HepG2 (cell line): ENCODE data around the gene PODXL2. TPM values are rescaled to one million over a fixed set of nuclear protein-coding genes. Genes with fewer than 3 reads are reported as not detected.

Experiments
- ATAC-seq: fragments of 200-7000 bp; cut with Tn5 transposase; 3 replicates; pipeline ENCODE4 v1.9.1; 2020; ENCODE audit warnings: mild to moderate bottlenecking, moderate library complexity
- BruUV-seq: library from RNA; stranded (reverse); fragments of 400-500 nt; replicated peaks from 2 replicates; lab custom pipeline; 2021; lab: Mats Ljungman, UMichigan
- CTCF ChIA-PET: fragments of 300-600 bp; formaldehyde crosslinking; extraction: SDS; loops from one replicate; lab custom pipeline; 2021; ENCODE audit warnings: low total read pairs, inconsistent platforms, low intra/inter-chr PET ratio; lab: Yijun Ruan, JAX
- POLR2A ChIA-PET: fragments of 350-600 bp; sonication (Branson Sonifier 250); formaldehyde crosslinking; loops from one replicate; lab custom pipeline; 2020; ENCODE audit warnings: antibody characterized with exemption, inconsistent platforms; lab: Yijun Ruan, JAX
- DNase-seq: peaks from one replicate; pipeline ENCODE4 v3.0.0-alpha.2; 2015; ENCODE audit warnings: low spot score
- FAIRE-seq: peaks from 3 replicates; lab custom pipeline; 2011; peaks lifted over from hg19 to GRCh38; lab: Jason Lieb, UNC
- H2AFZ ChIP-seq: one replicate; pipeline ENCODE4 v1.6.1; 2011; ENCODE audit warnings: low read length, inconsistent platforms
- H3K27ac ChIP-seq: fragments of 300-600 bp; 3 replicates; pipeline ENCODE4 v1.8.0; 2011; ENCODE audit warnings: mixed run types, mild to moderate bottlenecking, mixed read lengths, low read length, inconsistent platforms; ENCODE audit not compliant: insufficient read depth; ENCODE audit errors: extremely low read length
- H3K27me3 ChIP-seq, 2 experiments: fragments of 200-600 bp in 1 of 2; 2 replicates in 1 of 2; 3 replicates in 1 of 2; pipeline versions ENCODE4 v1.6.0 to v1.8.0; 2011; ENCODE audit warnings: low read length in 2 of 2, mild to moderate bottlenecking in 2 of 2, moderate library complexity in 2 of 2, inconsistent platforms in 1 of 2; ENCODE audit not compliant: insufficient read depth in 2 of 2, control insufficient read depth in 1 of 2
- H3K36me3 ChIP-seq, 2 experiments: fragments of 200-600 bp in 1 of 2; replicated peaks in 1 of 2; 2 replicates in 1 of 2; 3 replicates in 1 of 2; pipeline versions ENCODE4 v1.5.1 to v1.8.0; 2011; ENCODE audit warnings: low read length in 2 of 2, inconsistent platforms in 1 of 2; ENCODE audit not compliant: insufficient read depth in 2 of 2, control insufficient read depth in 1 of 2
- H3K4me1 ChIP-seq: 2 replicates; pipeline ENCODE4 v1.5.1; 2012; ENCODE audit warnings: low read length, inconsistent platforms; ENCODE audit not compliant: insufficient read depth
- H3K4me2 ChIP-seq: 2 replicates; pipeline ENCODE4 v1.6.0; 2011; ENCODE audit warnings: low read depth, low read length, inconsistent platforms
- H3K4me3 ChIP-seq, 3 experiments: fragments of 200-600 bp in 1 of 3; sonication (generic), shearing (Covaris generic) in 1 of 3; replicated peaks in 1 of 3; 2 replicates each; pipeline ENCODE4 v1.5.1; 2011 to 2016; ENCODE audit warnings: low read length in 3 of 3, inconsistent platforms in 2 of 3, low read depth in 2 of 3, mild to moderate bottlenecking in 2 of 3, control low read depth in 1 of 3, mixed read lengths in 1 of 3; ENCODE audit not compliant: insufficient read depth in 1 of 3
- H3K79me2 ChIP-seq: one replicate; pipeline ENCODE4 v1.6.1; 2011; ENCODE audit warnings: low read length, inconsistent platforms; ENCODE audit not compliant: insufficient read depth
- H3K9ac ChIP-seq: 2 replicates; pipeline ENCODE4 v1.6.0; 2011; ENCODE audit warnings: mild to moderate bottlenecking, low read depth, low read length, inconsistent platforms; ENCODE audit not compliant: insufficient read depth
- H3K9me3 ChIP-seq: 2 replicates; pipeline ENCODE4 v1.5.1; 2012; ENCODE audit warnings: mild to moderate bottlenecking, low read length
- H4K20me1 ChIP-seq: 2 replicates; pipeline ENCODE4 v1.6.0; 2011; ENCODE audit warnings: inconsistent platforms, mild to moderate bottlenecking, low read length, moderate library complexity; ENCODE audit not compliant: insufficient read depth
- DDIT3 ChIP-seq: sonication (generic); formaldehyde crosslinking; IDR thresholded peaks from 2 replicates; pipeline ENCODE4 v1.4.0; 2020; ENCODE audit warnings: mild to moderate bottlenecking, missing genetic modification reagents
- FLYWCH1 ChIP-seq: sonication (generic); formaldehyde crosslinking; IDR thresholded peaks from 2 replicates; pipeline ENCODE4 v1.8.1; 2023; ENCODE audit warnings: mild to moderate bottlenecking, missing genetic modification reagents
- HNF4G ChIP-seq, 2 experiments: sonication (generic) in 1 of 2; formaldehyde crosslinking in 1 of 2; IDR thresholded peaks; 2 replicates each; pipeline versions ENCODE4 v1.4.0 to v1.6.1; 2011 to 2020; ENCODE audit warnings: borderline replicate concordance in 2 of 2, low read depth in 2 of 2, mild to moderate bottlenecking in 2 of 2, low read length in 1 of 2, missing genetic modification reagents in 1 of 2, moderate library complexity in 1 of 2
- MIER3 ChIP-seq: IDR thresholded peaks from 2 replicates; pipeline ENCODE4 v1.6.1; 2016; ENCODE audit warnings: missing compliant biosample characterization, borderline replicate concordance
- NCOR1 ChIP-seq: fragments of 200-600 bp; sonication (generic); IDR thresholded peaks from 2 replicates; pipeline ENCODE4 v1.7.0; 2017; ENCODE audit warnings: antibody characterized with exemption, low read length, borderline replicate concordance
- RELA ChIP-seq: sonication (generic); formaldehyde crosslinking; IDR thresholded peaks from 2 replicates; pipeline ENCODE4 v1.4.0; 2020; ENCODE audit warnings: missing genetic modification reagents
- RFX3 ChIP-seq: IDR thresholded peaks from 2 replicates; pipeline ENCODE4 v1.6.1; 2016; ENCODE audit warnings: missing biosample characterization, missing genetic modification reagents
- RNF2 ChIP-seq: fragments of 450-650 bp; conservative IDR thresholded peaks from 2 replicates; pipeline ENCODE4 v1.6.1; 2016; ENCODE audit warnings: low read depth
- ZGPAT ChIP-seq: IDR thresholded peaks from 2 replicates; pipeline ENCODE4 v1.6.1; 2016; ENCODE audit warnings: mild to moderate bottlenecking
- ZNF282 ChIP-seq: fragments of 450-650 bp; IDR thresholded peaks from 2 replicates; pipeline ENCODE4 v1.6.1; 2018; ENCODE audit not compliant: partially characterized antibody
- ZNF3 ChIP-seq: IDR thresholded peaks from 2 replicates; pipeline ENCODE4 v1.7.0; 2017; ENCODE audit warnings: inconsistent platforms
- ZNF33B ChIP-seq: sonication (generic); formaldehyde crosslinking; IDR thresholded peaks from 2 replicates; pipeline ENCODE4 v1.5.1; 2020; ENCODE audit warnings: mild to moderate bottlenecking, missing genetic modification reagents
- ZNF546 ChIP-seq: sonication (generic); formaldehyde crosslinking; conservative IDR thresholded peaks from 2 replicates; pipeline ENCODE4 v1.8.1; 2023; ENCODE audit warnings: mild to moderate bottlenecking, missing genetic modification reagents
- ZNF598 ChIP-seq: sonication (generic); formaldehyde crosslinking; IDR thresholded peaks from 2 replicates; pipeline ENCODE4 v1.5.1; 2020; ENCODE audit warnings: mild to moderate bottlenecking, missing genetic modification reagents, borderline replicate concordance
- ZNF652 ChIP-seq: IDR thresholded peaks from 2 replicates; pipeline ENCODE4 v1.6.1; 2016; ENCODE audit warnings: low read depth, borderline replicate concordance
- ZNF772 ChIP-seq: sonication (generic); formaldehyde crosslinking; IDR thresholded peaks from 2 replicates; pipeline ENCODE4 v1.5.0; 2020; ENCODE audit warnings: mild to moderate bottlenecking, missing genetic modification reagents
- WGBS: methylation state at CpG from one replicate; pipeline ENCODE4 v1.1.6; 2017; ENCODE audit warnings: low lambda C conversion rate; 5-methylcytosine and 5-hydroxymethylcytosine counted together
- in situ Hi-C: cut with HindIII; loops from 2 replicates; pipeline ENCODE4 v1.10.0; 2017; ENCODE audit warnings: low pct_unique_long_range_greater_than_20kb; ENCODE audit not compliant: extremely low pct_ligation_motif_present
- intact Hi-C: fragments of 100-400 bp; cut with micrococcal nuclease; formaldehyde crosslinking; loops from one replicate; pipeline ENCODE4 v1.10.0; 2022; ENCODE audit not compliant: unreplicated experiment
- polyA plus RNA-seq, 8 experiments: library from polyadenylated mRNA; depleted of rRNA in 3 of 8; stranded (reverse) in 7 of 8; unstranded in 1 of 8; fragments of >200 nt; fragmentation: Illumina TruSeq in 4 of 8; extraction: Trizol in 4 of 8; gene quantifications; 2 replicates each; pipeline versions ENCODE4 v1.2.1 to v1.2.3, GENCODE V29; 2011 to 2016; ENCODE audit warnings: low read depth in 4 of 8, missing spikeins in 1 of 8, mixed read lengths in 1 of 8; ENCODE audit not compliant: insufficient read depth in 1 of 8
- total RNA-seq, 5 experiments: library from RNA; depleted of rRNA; stranded (reverse); fragments of >200 nt; fragmentation: Illumina TruSeq; extraction: Trizol; gene quantifications; 2 replicates each; pipeline ENCODE4 v1.2.3, GENCODE V29; 2016; ENCODE audit warnings: low read depth in 1 of 5
- TF ChIP-seq, protein P1 (sequence below): sonication (generic); formaldehyde crosslinking; IDR thresholded peaks from 2 replicates; pipeline ENCODE4 v1.4.0; 2020; ENCODE audit warnings: missing genetic modification reagents

Gene PODXL2
- total and polyA plus RNA-seq, 2 of the 13 experiments (the other 11 are each of a cell fraction or from before 2014, with no cell fraction given), result 20.4 to 25.1 TPM

GRCh38 chr3:127661600-127661999 is 32.6 kb downstream of the PODXL2 start:
- Histone ChIP-seq H3K4me3 (no peak overlapping the region), H2AFZ (no peak overlapping the region), H3K9ac (no peak overlapping the region), H3K4me2 (no peak overlapping the region), H3K9me3 (no peaks in the 10 kb centered on the region), H3K79me2 (no peaks in the 10 kb centered on the region), H3K27ac (no peak overlapping the region), H3K4me1 (no peaks in the 10 kb centered on the region), H3K36me3 (peaks cover 4 to 9% of the 10 kb centered on the region in 2 experiments; a peak in 3 of 5 replicates), H3K27me3 (no peaks in the 10 kb centered on the region), H4K20me1 (no peaks in the 10 kb centered on the region)
- BruUV-seq, result no TSS peak
- DNase-seq, result no peak
- in situ Hi-C loops, result no loop called here
- CTCF ChIA-PET, result no interaction called here
- 100% methylated on average over 4 of the region's 5 CpGs for WGBS
- no peak for ATAC-seq
- POLR2A ChIA-PET, result no interaction called here
- no peak for TF ChIP-seq FLYWCH1 (CRISPR knock-in tag)
- TF ChIP-seq DDIT3 (CRISPR knock-in tag), result no peak
- no peak for TF ChIP-seq ZNF282
- FAIRE-seq, result no peak
- intact Hi-C loops, result no loop called here

- CTCF ChIA-PET, result no interaction called here
- TF ChIP-seq ZNF772 (CRISPR knock-in tag) (no peak), FLYWCH1 (CRISPR knock-in tag) (no peak), ZGPAT (no peak), RNF2 (no peak), ZNF33B (CRISPR knock-in tag) (no peak), ZNF652 (CRISPR knock-in tag) (no peak), RELA (CRISPR knock-in tag) (no peak), ZNF598 (no peak), ZNF3 (no peak), ZNF546 (CRISPR knock-in tag) (no peak), MIER3 (CRISPR knock-in tag) (no peak), NCOR1 (no peak), HNF4G (IDR thresholded peaks at IDR 0.05; ENCODE audit: borderline replicate concordance, low read depth, low read length) (no peak), HNF4G (CRISPR knock-in tag; IDR thresholded peaks at IDR 0.05; ENCODE audit: borderline replicate concordance, low read depth) (no peak), RFX3 (CRISPR knock-in tag) (no peak)
- TF ChIP-seq, protein P1, sequence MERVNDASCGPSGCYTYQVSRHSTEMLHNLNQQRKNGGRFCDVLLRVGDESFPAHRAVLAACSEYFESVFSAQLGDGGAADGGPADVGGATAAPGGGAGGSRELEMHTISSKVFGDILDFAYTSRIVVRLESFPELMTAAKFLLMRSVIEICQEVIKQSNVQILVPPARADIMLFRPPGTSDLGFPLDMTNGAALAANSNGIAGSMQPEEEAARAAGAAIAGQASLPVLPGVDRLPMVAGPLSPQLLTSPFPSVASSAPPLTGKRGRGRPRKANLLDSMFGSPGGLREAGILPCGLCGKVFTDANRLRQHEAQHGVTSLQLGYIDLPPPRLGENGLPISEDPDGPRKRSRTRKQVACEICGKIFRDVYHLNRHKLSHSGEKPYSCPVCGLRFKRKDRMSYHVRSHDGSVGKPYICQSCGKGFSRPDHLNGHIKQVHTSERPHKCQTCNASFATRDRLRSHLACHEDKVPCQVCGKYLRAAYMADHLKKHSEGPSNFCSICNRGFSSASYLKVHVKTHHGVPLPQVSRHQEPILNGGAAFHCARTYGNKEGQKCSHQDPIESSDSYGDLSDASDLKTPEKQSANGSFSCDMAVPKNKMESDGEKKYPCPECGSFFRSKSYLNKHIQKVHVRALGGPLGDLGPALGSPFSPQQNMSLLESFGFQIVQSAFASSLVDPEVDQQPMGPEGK (CRISPR knock-in tag), result no peak
Measured at GRCh38 chr3:127662001-127662469, 33.0 kb downstream of the PODXL2 start.

More at GRCh38 chr3:127662001-127662469, 33.0 kb downstream of the PODXL2 start:
- H4K20me1 ChIP-seq, result no peaks in the 10 kb centered on the region
- no peaks in the 10 kb centered on the region for H3K27me3 ChIP-seq
- no peaks in the 10 kb centered on the region for H3K4me1 ChIP-seq
- DNase-seq, result no peak
- H3K36me3 ChIP-seq, result peaks cover 4 to 9% of the 10 kb centered on the region in 2 experiments; a peak in 3 of 5 replicates
- 92% methylated on average over 11 of the region's 11 CpGs for WGBS
- FAIRE-seq, result no peak
- H3K27ac ChIP-seq, result no peak overlapping the region
- no peak overlapping the region for H2AFZ ChIP-seq
- H3K4me3 ChIP-seq, result no peak overlapping the region
- H3K9ac ChIP-seq, result no peak overlapping the region
- POLR2A ChIA-PET, result no interaction called here
- no peak overlapping the region for H3K4me2 ChIP-seq
- no peaks in the 10 kb centered on the region for H3K9me3 ChIP-seq
- in situ Hi-C loops, result no loop called here
- intact Hi-C loops, result no loop called here
- H3K79me2 ChIP-seq, result no peaks in the 10 kb centered on the region
- no peak for ATAC-seq
- no TSS peak for BruUV-seq
